GM12878 (cell line): Measurements from ENCODE around the gene WHAMM. TPM values are rescaled to one million over a fixed set of nuclear protein-coding genes. Genes with fewer than 3 reads are reported as not detected.

Experiments
- ATAC-seq: fragments of 200-7000 bp; cut with Tn5 transposase; 3 replicates; pipeline ENCODE4 v1.9.1; 2020; ENCODE audit warnings: mild to moderate bottlenecking, moderate library complexity
- BruUV-seq: library from RNA; stranded (reverse); fragments of 400-500 nt; replicated peaks from 2 replicates; lab custom pipeline; 2021; lab: Mats Ljungman, UMichigan
- CTCF ChIA-PET: fragments of 300-600 bp; sonication (Branson Sonifier 250); formaldehyde crosslinking; extraction: SDS; loops from one replicate; lab custom pipeline; 2021; ENCODE audit warnings: inconsistent platforms; lab: Yijun Ruan, JAX
- POLR2A ChIA-PET: fragments of 350-600 bp; formaldehyde crosslinking; extraction: SDS; loops from one replicate; lab custom pipeline; 2021; ENCODE audit warnings: inconsistent platforms; lab: Charles Lee
- RAD21 ChIA-PET: fragments of 300-600 bp; sonication (Branson Sonifier 250); formaldehyde crosslinking; loops from one replicate; lab custom pipeline; 2023; ENCODE audit warnings: antibody characterized with exemption; ENCODE audit not compliant: unreplicated experiment; lab: Charles Lee
- SMC1A ChIA-PET: fragments of 300-600 bp; sonication (Branson Sonifier 250); formaldehyde crosslinking; loops from one replicate; lab custom pipeline; 2023; ENCODE audit not compliant: unreplicated experiment, uncharacterized antibody; lab: Charles Lee
- DNase-seq: peaks from one replicate; pipeline ENCODE4 v3.0.0-alpha.2; 2011; ENCODE audit warnings: low read depth, low spot score
- FAIRE-seq: peaks from 3 replicates; lab custom pipeline; 2011; peaks lifted over from hg19 to GRCh38; lab: Jason Lieb, UNC
- H2AFZ ChIP-seq: 2 replicates; pipeline ENCODE4 v1.6.0; 2011; ENCODE audit warnings: low read depth, low read length, control low read depth; ENCODE audit not compliant: control insufficient read depth
- H3K27ac ChIP-seq: 2 replicates; pipeline ENCODE4 v1.5.1; 2011; ENCODE audit warnings: control low read depth; ENCODE audit not compliant: control insufficient read depth, insufficient read depth
- H3K27me3 ChIP-seq, 2 experiments: replicated peaks in 1 of 2; 2 replicates each; pipeline versions ENCODE4 v1.6.0 to v1.6.1; 2011; ENCODE audit warnings: low read length in 1 of 2; ENCODE audit not compliant: control insufficient read depth in 2 of 2, insufficient read depth in 2 of 2
- H3K36me3 ChIP-seq, 2 experiments: 2 replicates each; pipeline ENCODE4 v1.5.1; 2011; ENCODE audit warnings: low read length in 1 of 2; ENCODE audit not compliant: control insufficient read depth in 2 of 2, insufficient read depth in 2 of 2
- H3K4me1 ChIP-seq: 2 replicates; pipeline ENCODE4 v1.6.1; 2011; ENCODE audit warnings: mild to moderate bottlenecking, low read length, moderate library complexity, mixed read lengths; ENCODE audit not compliant: control insufficient read depth, insufficient read depth
- H3K4me2 ChIP-seq: 2 replicates; pipeline ENCODE4 v1.6.0; 2011; ENCODE audit warnings: control low read depth; ENCODE audit not compliant: control insufficient read depth, insufficient read depth
- H3K4me3 ChIP-seq: fragments of 200-600 bp; sonication (generic); 2 replicates; pipeline ENCODE4 v1.5.1; 2016
- H3K79me2 ChIP-seq: 2 replicates; pipeline ENCODE4 v1.6.0; 2011; ENCODE audit warnings: low read length; ENCODE audit not compliant: control insufficient read depth, insufficient read depth
- H3K9ac ChIP-seq: 2 replicates; pipeline ENCODE4 v1.8.0; 2011; ENCODE audit warnings: low read length, control low read depth, mixed read lengths; ENCODE audit not compliant: control insufficient read depth, insufficient read depth
- H3K9me3 ChIP-seq: replicated peaks from 3 replicates; pipeline ENCODE4 v1.5.1; 2011; ENCODE audit warnings: mild to moderate bottlenecking, low read length; ENCODE audit not compliant: control insufficient read depth, insufficient read depth
- H4K20me1 ChIP-seq: 2 replicates; pipeline ENCODE4 v1.6.0; 2011; ENCODE audit not compliant: control insufficient read depth, insufficient read depth
- ATF3 ChIP-seq: IDR thresholded peaks from 2 replicates; pipeline ENCODE4 v1.6.1; 2011; ENCODE audit warnings: low read depth, mild to moderate bottlenecking, low read length, moderate library complexity, borderline replicate concordance; ENCODE audit errors: extremely low read depth
- CBX5 ChIP-seq: sonication (generic); IDR thresholded peaks from 2 replicates; pipeline ENCODE4 v1.6.1; 2016; ENCODE audit warnings: low read depth, moderate library complexity, mild to moderate bottlenecking, inconsistent platforms
- CHD1 ChIP-seq: IDR thresholded peaks from 2 replicates; pipeline ENCODE4 v1.6.1; 2012; ENCODE audit warnings: low read depth, low read length, improper control_type of control experiment
- E4F1 ChIP-seq: fragments of 450-650 bp; IDR thresholded peaks from 2 replicates; pipeline ENCODE4 v1.6.1; 2018; ENCODE audit warnings: borderline replicate concordance, mild to moderate bottlenecking; ENCODE audit not compliant: partially characterized antibody
- IRF5 ChIP-seq: fragments of 450-650 bp; IDR thresholded peaks from 2 replicates; pipeline ENCODE4 v1.6.1; 2017; ENCODE audit warnings: borderline replicate concordance
- RELA ChIP-seq: fragments of 450-650 bp; IDR thresholded peaks from 2 replicates; pipeline ENCODE4 v1.8.0; 2014; ENCODE audit warnings: borderline replicate concordance; ENCODE audit not compliant: partially characterized antibody
- SMAD5 ChIP-seq: IDR thresholded peaks from 2 replicates; pipeline ENCODE4 v1.6.1; 2016; ENCODE audit warnings: antibody characterized with exemption, low read depth
- WGBS: methylation state at CpG from one replicate; pipeline ENCODE4 v1.1.6; 2016; ENCODE audit warnings: low lambda C conversion rate; ENCODE audit not compliant: insufficient replicate concordance, insufficient coverage; ENCODE audit errors: missing lambda C conversion rate; 5-methylcytosine and 5-hydroxymethylcytosine counted together
- in situ Hi-C: fragments of 300-500 bp; cut with MboI; formaldehyde crosslinking; loops from 9 replicates; pipeline ENCODE4 v1.14.3; 2018; ENCODE audit warnings: mixed read lengths
- intact Hi-C: fragments of 100-400 bp; cut with micrococcal nuclease; formaldehyde crosslinking; loops from one replicate; pipeline ENCODE4 v1.14.2; 2022; ENCODE audit not compliant: unreplicated experiment
- polyA plus RNA-seq, 11 experiments: library from polyadenylated mRNA; depleted of rRNA in 4 of 11; unstranded in 6 of 11; stranded (reverse) in 5 of 11; fragments of >200 nt; fragmentation: Nextera tagmentation in 4 of 11; fragmentation: Illumina TruSeq in 1 of 11; extraction: Ambion mirVana in 4 of 11; extraction: Trizol in 1 of 11; gene quantifications; 1 replicate in 1 of 11; 2 replicates in 10 of 11; pipeline versions ENCODE4 v1.2.1 to v1.2.3, GENCODE V29; 2011 to 2016; ENCODE audit warnings: inconsistent platforms in 2 of 11, missing spikeins in 2 of 11, low read depth in 1 of 11
- total RNA-seq, 4 experiments: library from RNA; depleted of rRNA in 3 of 4; stranded (reverse); fragments of >200 nt in 3 of 4; fragmentation: Illumina TruSeq in 1 of 4; extraction: Trizol in 1 of 4; gene quantifications; 2 replicates each; pipeline versions ENCODE4 v1.2.1 to v1.2.3, GENCODE V29; 2013 to 2021

The WHAMM gene
- total and polyA plus RNA-seq, 10 of the 15 experiments (the other 5 are each of a cell fraction or from before 2014, with no cell fraction given) = 0.87 to 6.7 (median 2.5) TPM

- Histone ChIP-seq H3K27ac (no peak overlapping the region), H3K4me2 (no peak overlapping the region), H4K20me1 (no peaks in the 10 kb centered on the region), H3K9ac (no peak overlapping the region), H3K4me3 (no peak overlapping the region), H3K36me3 (peaks cover 2 to 28% of the 10 kb centered on the region in 2 experiments), H3K9me3 (no peaks in the 10 kb centered on the region), H3K79me2 (no peaks in the 10 kb centered on the region), H3K4me1 (no peaks in the 10 kb centered on the region), H3K27me3 (no peaks in the 10 kb centered on the region), H2AFZ (no peak overlapping the region)
- intact Hi-C loops (no loop called here), in situ Hi-C loops (no loop called here)
- WGBS = over 99% methylated on average over 5 of the region's 5 CpGs
- BruUV-seq = no TSS peak
- ChIA-PET POLR2A (no interaction called here), CTCF (no interaction called here), SMC1A (no interaction called here), RAD21 (no interaction called here)
- FAIRE-seq (no peak), ATAC-seq (no peak), DNase-seq (no peak)
- TF ChIP-seq CHD1 = no peak
- TF ChIP-seq SMAD5 = no peak
- TF ChIP-seq RELA = no peak
- TF ChIP-seq ATF3 = no peak
- no peak for TF ChIP-seq CBX5
- TF ChIP-seq E4F1 = no peak
- TF ChIP-seq IRF5 = no peak
These were observed 13.6 kb downstream of the WHAMM start for GRCh38 chr15:82823049-82823448.
